ENCODE measurements around the gene GKN2. TPM values are rescaled to one million over a fixed set of nuclear protein-coding genes. Genes with fewer than 3 reads are reported as not detected.
"Not testable (repeated sequence)": the region's sequence is repeated elsewhere in the genome, so short reads cannot be mapped to it uniquely, and the experiment has no call there.

GKN2 gene
- total and polyA plus RNA-seq, 7 donors = 1.2 to 14.4 TPM; not detected in 5

GRCh38 chr2:68901199-68901514, 51.5 kb downstream of the GKN2 start:
- 85 to 89% methylated on average over 4 of the region's 4 CpGs for WGBS, 2 donors
- H3K4me3 ChIP-seq = no peak overlapping the region
- H3K4me1 ChIP-seq = no peaks in the 10 kb centered on the region
- TF ChIP-seq CTCF (IDR thresholded peaks at IDR 0.05) (no peak), POLR2A (IDR thresholded peaks at IDR 0.05) (no peak), EP300 (IDR thresholded peaks at IDR 0.05) (no peak), POLR2AphosphoS5 (IDR thresholded peaks at IDR 0.05) (no peak)
- no peak overlapping the region for H3K27ac ChIP-seq
- no peaks in the 10 kb centered on the region for H3K27me3 ChIP-seq
- intact Hi-C loops (cut with DNase I) = no loop called here
- DNase-seq = no peak
- no peaks in the 10 kb centered on the region for H3K36me3 ChIP-seq
- peaks cover 2 to 6% (median 4%) of the 10 kb centered on the region in 4 donors for H3K9me3 ChIP-seq

- Histone ChIP-seq H3K9me3 (peaks cover 2 to 6% (median 4%) of the 10 kb centered on the region in 4 donors), H3K27me3 (no peaks in the 10 kb centered on the region), H3K4me1 (no peaks in the 10 kb centered on the region), H3K4me3 (no peak overlapping the region), H3K27ac (no peak overlapping the region), H3K36me3 (no peaks in the 10 kb centered on the region)
- TF ChIP-seq POLR2A (IDR thresholded peaks at IDR 0.05) (no peak), CTCF (IDR thresholded peaks at IDR 0.05) (no peak), EP300 (IDR thresholded peaks at IDR 0.05) (no peak), POLR2AphosphoS5 (IDR thresholded peaks at IDR 0.05) (no peak)
- 90 to 95% methylated on average over 5 of the region's 5 CpGs for WGBS, 2 donors
- no peak for DNase-seq
- intact Hi-C loops (cut with DNase I) = no loop called here
Measured at GRCh38 chr2:68900496-68901198, 52.0 kb downstream of the GKN2 start.

GRCh38 chr2:68895981-68896380, 56.7 kb downstream of the GKN2 start:
- H3K36me3 ChIP-seq; intact Hi-C loops (cut with DNase I): not testable (repeated sequence)
- 94 to 96% methylated on average over 6 of the region's 6 CpGs for WGBS, 2 donors

More at GRCh38 chr2:68895981-68896380, 56.7 kb downstream of the GKN2 start:
- DNase-seq, H3K4me1 ChIP-seq, H3K4me3 ChIP-seq, H3K27me3 ChIP-seq, H3K27ac ChIP-seq, H3K9me3 ChIP-seq: not testable (repeated sequence)

Other genes with a start within 250 kb of the GKN2 start
- gene ARHGAP25, start 218.1 kb downstream of the GKN2 start, total RNA-seq = 1 to 10 TPM; 2.6 to 6.4 (median 5.7) TPM
- 10 to 100 TPM in 1 of 3 donors, 1 to 10 TPM in 2; 2.8 to 18.1 (median 7.2) TPM for gene ARHGAP25, start 218.1 kb downstream of the GKN2 start, polyA plus RNA-seq
- not detected for gene BMP10, start 81.5 kb downstream of the GKN2 start, total RNA-seq
- gene BMP10, start 81.5 kb downstream of the GKN2 start, polyA plus RNA-seq = not detected
- not detected for gene GKN1, start 21.7 kb upstream of the GKN2 start, total RNA-seq
- 10 to 100 TPM in 1 of 3 donors, not detected in 2; 78.7 TPM for gene GKN1, start 21.7 kb upstream of the GKN2 start, polyA plus RNA-seq
- gene ANTXR1, start 60.3 kb upstream of the GKN2 start, total RNA-seq = 10 to 100 TPM; 44.6 to 79.8 (median 53.2) TPM
- gene ANTXR1, start 60.3 kb upstream of the GKN2 start, polyA plus RNA-seq = 10 to 100 TPM in 1 of 3 donors, 1 to 10 TPM in 2; 3.0 to 28.8 (median 8.3) TPM